CD8-positive, alpha-beta memory T cell (primary cell): ENCODE measurements around the gene SLC30A3. TPM values are rescaled to one million over a fixed set of nuclear protein-coding genes. Genes with fewer than 3 reads are reported as not detected.

Source experiments
- CTCF ChIA-PET: fragments of 350-600 bp; sonication (Branson Sonifier 250); formaldehyde crosslinking; loops from one replicate; lab custom pipeline; 2021; ENCODE audit warnings: antibody characterized with exemption; lab: Charles Lee
- POLR2A ChIA-PET: fragments of 350-600 bp; sonication (Branson Sonifier 250); formaldehyde crosslinking; loops from one replicate; lab custom pipeline; 2021; ENCODE audit warnings: antibody characterized with exemption; lab: Charles Lee
- DNase-seq, 5 donors: peaks; one replicate each; pipeline versions ENCODE4 v3.0.0 to v3.0.0-alpha.2; 2020 to 2022; ENCODE audit warnings: mixed read lengths in 1 of 5
- H3K27ac ChIP-seq: one replicate; pipeline ENCODE4 v1.7.0; 2013; ENCODE audit warnings: low read depth, mild to moderate bottlenecking, low read length, moderate library complexity
- H3K27me3 ChIP-seq: 2 replicates; pipeline ENCODE4 v1.7.0; 2013; ENCODE audit warnings: low read length, mild to moderate bottlenecking; ENCODE audit not compliant: insufficient read depth, poor library complexity, severe bottlenecking
- H3K36me3 ChIP-seq: 2 replicates; pipeline ENCODE4 v1.7.0; 2013; ENCODE audit warnings: mild to moderate bottlenecking, low read length, moderate library complexity; ENCODE audit not compliant: insufficient read depth
- H3K4me1 ChIP-seq: 2 replicates; pipeline ENCODE4 v1.7.0; 2013; ENCODE audit warnings: mild to moderate bottlenecking, low read length, moderate library complexity; ENCODE audit not compliant: insufficient read depth
- H3K4me3 ChIP-seq: 2 replicates; pipeline ENCODE4 v1.7.0; 2013; ENCODE audit warnings: mild to moderate bottlenecking, low read length
- H3K9me3 ChIP-seq: 2 replicates; pipeline ENCODE4 v1.7.0; 2013; ENCODE audit warnings: mild to moderate bottlenecking, low read length
- H3K27ac Mint-ChIP-seq, 8 donors: one replicate each; pipeline ENCODE4 v1.8.0; 2020 to 2021; ENCODE audit warnings: mixed read lengths in 8 of 8, mild to moderate bottlenecking in 6 of 8, inconsistent platforms in 3 of 8, moderate library complexity in 3 of 8
- H3K27me3 Mint-ChIP-seq, 2 donors: one replicate each; pipeline ENCODE4 v1.8.0; 2020 to 2021; ENCODE audit warnings: mixed read lengths in 2 of 2, mild to moderate bottlenecking in 1 of 2, moderate library complexity in 1 of 2
- H3K36me3 Mint-ChIP-seq, 3 donors: one replicate each; pipeline ENCODE4 v1.8.0; 2020 to 2021; ENCODE audit warnings: mixed read lengths in 3 of 3, inconsistent platforms in 1 of 3, mild to moderate bottlenecking in 1 of 3
- H3K4me1 Mint-ChIP-seq, 3 donors: one replicate each; pipeline ENCODE4 v1.8.0; 2020 to 2021; ENCODE audit warnings: mixed read lengths in 3 of 3, inconsistent platforms in 1 of 3, mild to moderate bottlenecking in 1 of 3
- H3K4me3 Mint-ChIP-seq, 7 donors: one replicate each; pipeline ENCODE4 v1.8.0; 2020 to 2021; ENCODE audit warnings: mixed read lengths in 7 of 7, mild to moderate bottlenecking in 6 of 7, moderate library complexity in 4 of 7, inconsistent platforms in 2 of 7
- H3K9me3 Mint-ChIP-seq, 5 donors: one replicate each; pipeline ENCODE4 v1.8.0; 2020 to 2022; ENCODE audit warnings: mixed read lengths in 5 of 5, mild to moderate bottlenecking in 3 of 5, moderate library complexity in 2 of 5, inconsistent platforms in 1 of 5
- polyA plus RNA-seq: library from polyadenylated mRNA; unstranded; fragments of 300-500 nt; fragmentation: Illumina TruSeq; gene quantifications from one replicate; pipeline ENCODE4 v1.2.3, GENCODE V29; 2021
- total RNA-seq, 2 experiments: library from RNA; stranded (reverse); gene quantifications; one replicate each; pipeline ENCODE4 v1.2.3, GENCODE V29; 2021

Gene SLC30A3
- total and polyA plus RNA-seq, 3 experiments from 2014 or later, result 0.33 to 0.55 TPM; not detected in 1

- POLR2A ChIA-PET, result interaction anchor here (0.6 to 2.0 kb wide), 6 partner anchors 79 to 433 kb away, joined by 3 to 8 read pairs (median 4); partner anchors contain the start of genes AGBL5, OST4 and PREB
- Histone ChIP-seq H3K4me3 (peak overlapping the region; percentile 96), H3K27ac (peak overlapping the region; percentile 99), H3K4me1 (peaks cover 23% of the 10 kb centered on the region), H3K9me3 (no peaks in the 10 kb centered on the region), H3K27me3 (no peaks in the 10 kb centered on the region), H3K36me3 (peaks cover 16% of the 10 kb centered on the region)
- Mint-ChIP-seq H3K27ac (peak overlapping the region; percentile 98 to 100 (median 100)), H3K4me1 (peaks cover 41 to 54% (median 48%) of the 10 kb centered on the region in 3 donors), H3K27me3 (peaks cover 0 to 2% of the 10 kb centered on the region in 2 donors), H3K4me3 (peak overlapping the region; percentile 92 to 100 (median 99)), H3K36me3 (peaks cover 0 to 61% (median 3%) of the 10 kb centered on the region in 3 donors), H3K9me3 (no peaks in the 10 kb centered on the region)
- peak; percentile 29 to 84 (median 74) for DNase-seq
- CTCF ChIA-PET, result no interaction called here
These were observed 50.0 kb downstream of the SLC30A3 start for GRCh38 chr2:27212626-27213471.

GRCh38 chr2:27211943-27212625, 50.8 kb downstream of the SLC30A3 start, which contains the start of the genes ATRAID and SLC5A6:
TSS of gene ATRAID (plus strand) at chr2:27212041. CDS start at chr2:27212369, 328 bp downstream.
TSS of gene SLC5A6 (minus strand) at chr2:27212268. CDS start at chr2:27207650, 4,618 bp downstream.
- peak within 1 kb of the TSS; percentile 99 for H3K27ac ChIP-seq
- peak; percentile 82 to 91 (median 89) for DNase-seq
- CTCF ChIA-PET, result no interaction called here
- Mint-ChIP-seq H3K27ac (peak within 1 kb of the TSS; percentile 98 to 100 (median 100)), H3K36me3 (peaks cover 2 to 63% (median 3%) of the 10 kb centered on the region in 3 donors), H3K4me1 (peaks cover 38 to 46% (median 43%) of the 10 kb centered on the region in 3 donors), H3K4me3 (peak within 1 kb of the TSS; percentile 92 to 100 (median 99)), H3K9me3 (no peaks in the 10 kb centered on the region), H3K27me3 (peaks cover 0 to 2% of the 10 kb centered on the region in 2 donors)
- peaks cover 21% of the 10 kb centered on the region for H3K4me1 ChIP-seq
- peaks cover 21% of the 10 kb centered on the region for H3K36me3 ChIP-seq
- H3K4me3 ChIP-seq, result peak within 1 kb of the TSS; percentile 96
- POLR2A ChIA-PET, result interaction anchor here (0.6 to 2.0 kb wide), 5 partner anchors 53 to 161 kb away, joined by 3 to 8 read pairs (median 5); partner anchors contain the start of genes AGBL5, OST4 and PREB
- no peaks in the 10 kb centered on the region for H3K27me3 ChIP-seq
- H3K9me3 ChIP-seq, result no peaks in the 10 kb centered on the region

GRCh38 chr2:27211241-27211942, 51.5 kb downstream of the SLC30A3 start:
- H3K4me3 Mint-ChIP-seq, result peak overlapping the region; percentile 91 to 100 (median 95)
- POLR2A ChIA-PET, result interaction anchor here (0.6 to 2.0 kb wide), 6 partner anchors 53 to 160 kb away, joined by 3 to 10 read pairs (median 6); partner anchors contain the start of genes AGBL5, OST4 and PREB
- H3K4me1 Mint-ChIP-seq, result peaks cover 31 to 39% (median 36%) of the 10 kb centered on the region in 3 donors
- H3K9me3 ChIP-seq, result no peaks in the 10 kb centered on the region
- peaks cover 27% of the 10 kb centered on the region for H3K36me3 ChIP-seq
- CTCF ChIA-PET, result no interaction called here
- peaks cover 0 to 2% of the 10 kb centered on the region in 2 donors for H3K27me3 Mint-ChIP-seq
- H3K27ac ChIP-seq, result peak overlapping the region; percentile 99
- no peak for DNase-seq
- peak overlapping the region; percentile 86 to 98 (median 93) for H3K27ac Mint-ChIP-seq
- H3K36me3 Mint-ChIP-seq, result peaks cover 3 to 64% (median 5%) of the 10 kb centered on the region in 3 donors
- H3K27me3 ChIP-seq, result no peaks in the 10 kb centered on the region
- H3K4me1 ChIP-seq, result peaks cover 15% of the 10 kb centered on the region
- no peaks in the 10 kb centered on the region for H3K9me3 Mint-ChIP-seq
- peak overlapping the region; percentile 80 for H3K4me3 ChIP-seq

GRCh38 chr2:27209621-27210401, 53.0 kb downstream of the SLC30A3 start:
- H3K4me1 ChIP-seq, result peaks cover 15% of the 10 kb centered on the region
- H3K4me1 Mint-ChIP-seq, result peaks cover 29 to 35% (median 33%) of the 10 kb centered on the region in 3 donors
- no peaks in the 10 kb centered on the region for H3K27me3 ChIP-seq
- DNase-seq, result no peak
- H3K36me3 ChIP-seq, result peaks cover 25% of the 10 kb centered on the region
- peaks cover 5 to 68% (median 7%) of the 10 kb centered on the region in 3 donors for H3K36me3 Mint-ChIP-seq
- peaks cover 0 to 2% of the 10 kb centered on the region in 2 donors for H3K27me3 Mint-ChIP-seq
- no peak overlapping the region for H3K27ac ChIP-seq
- H3K27ac Mint-ChIP-seq, result peak overlapping the region in 7 of 8 donors; percentile 16 to 90 (median 61)
- CTCF ChIA-PET, result no interaction called here
- no peak overlapping the region for H3K4me3 ChIP-seq
- POLR2A ChIA-PET, result interaction anchor here (0.6 kb wide), 1 partner anchor 178 kb away, joined by 6 read pairs; no protein-coding TSS in a partner anchor
- H3K9me3 Mint-ChIP-seq, result no peaks in the 10 kb centered on the region
- peak overlapping the region; percentile 33 to 92 (median 56) for H3K4me3 Mint-ChIP-seq
- H3K9me3 ChIP-seq, result no peaks in the 10 kb centered on the region

- no peak overlapping the region for H3K27ac ChIP-seq
- CTCF ChIA-PET, result no interaction called here
- no peaks in the 10 kb centered on the region for H3K9me3 ChIP-seq
- H3K4me3 Mint-ChIP-seq, result peak overlapping the region in 1 of 7 donors; percentile 92
- H3K36me3 Mint-ChIP-seq, result peaks cover 5 to 77% (median 11%) of the 10 kb centered on the region in 3 donors
- DNase-seq, result no peak
- no peaks in the 10 kb centered on the region for H3K27me3 ChIP-seq
- H3K4me1 ChIP-seq, result peaks cover 14% of the 10 kb centered on the region
- H3K36me3 ChIP-seq, result peaks cover 33% of the 10 kb centered on the region
- H3K27me3 Mint-ChIP-seq, result peaks cover 0 to 2% of the 10 kb centered on the region in 2 donors
- no peak overlapping the region for H3K4me3 ChIP-seq
- POLR2A ChIA-PET, result interaction anchor here (0.7 kb wide), 1 partner anchor 127 kb away, joined by 3 read pairs; no protein-coding TSS in a partner anchor
- H3K27ac Mint-ChIP-seq, result peak overlapping the region in 2 of 8 donors; percentile 35 to 90
- peaks cover 28 to 35% (median 29%) of the 10 kb centered on the region in 3 donors for H3K4me1 Mint-ChIP-seq
- H3K9me3 Mint-ChIP-seq, result no peaks in the 10 kb centered on the region
These were observed 54.3 kb downstream of the SLC30A3 start for GRCh38 chr2:27208486-27209050.

GRCh38 chr2:27206346-27206745, 56.5 kb downstream of the SLC30A3 start:
- Mint-ChIP-seq H3K4me1 (peaks cover 16 to 23% (median 17%) of the 10 kb centered on the region in 3 donors), H3K27me3 (no peaks in the 10 kb centered on the region), H3K36me3 (peaks cover 5 to 86% (median 18%) of the 10 kb centered on the region in 3 donors), H3K27ac (peak overlapping the region in 1 of 8 donors; percentile 71), H3K4me3 (peak overlapping the region in 1 of 7 donors; percentile 76), H3K9me3 (no peaks in the 10 kb centered on the region)
- H3K27ac ChIP-seq, result no peak overlapping the region
- POLR2A ChIA-PET, result interaction anchor here (0.5 kb wide), 1 partner anchor 243 kb away, joined by 3 read pairs; no protein-coding TSS in a partner anchor
- peaks cover 43% of the 10 kb centered on the region for H3K36me3 ChIP-seq
- H3K9me3 ChIP-seq, result no peaks in the 10 kb centered on the region
- H3K27me3 ChIP-seq, result no peaks in the 10 kb centered on the region
- H3K4me1 ChIP-seq, result peaks cover 5% of the 10 kb centered on the region
- no peak for DNase-seq
- CTCF ChIA-PET, result no interaction called here
- no peak overlapping the region for H3K4me3 ChIP-seq
